Keratinocyte (primary cell): ENCODE results near the gene TECPR1. TPM values are rescaled to one million over a fixed set of nuclear protein-coding genes. Genes with fewer than 3 reads are reported as not detected.

Experiments
- DNase-seq: peaks from one replicate; pipeline ENCODE4 v3.0.0-alpha.2; 2011; ENCODE audit warnings: low read depth, missing footprints, low spot score
- FAIRE-seq: peaks from 2 replicates; lab custom pipeline; 2011; peaks lifted over from hg19 to GRCh38; lab: Jason Lieb, UNC
- H2AFZ ChIP-seq: 2 replicates; pipeline ENCODE4 v1.6.0; 2012; ENCODE audit warnings: low read length, control low read depth, inconsistent platforms; ENCODE audit not compliant: control insufficient read depth
- H3K27ac ChIP-seq: 2 replicates; pipeline ENCODE4 v1.5.1; 2011; ENCODE audit warnings: low read length; ENCODE audit not compliant: control insufficient read depth, insufficient read depth
- H3K27me3 ChIP-seq: 3 replicates; pipeline ENCODE4 v1.6.0; 2011; ENCODE audit warnings: low read length; ENCODE audit not compliant: control insufficient read depth, insufficient read depth; ENCODE audit errors: extremely low read depth
- H3K36me3 ChIP-seq, 2 experiments: 2 replicates in 1 of 2; 3 replicates in 1 of 2; pipeline ENCODE4 v1.5.1; 2011; ENCODE audit warnings: low read length in 2 of 2, mild to moderate bottlenecking in 1 of 2; ENCODE audit not compliant: control insufficient read depth in 2 of 2, insufficient read depth in 2 of 2; ENCODE audit errors: extremely low read depth in 1 of 2
- H3K4me1 ChIP-seq: 3 replicates; pipeline ENCODE4 v1.5.1; 2011; ENCODE audit warnings: low read length; ENCODE audit not compliant: control insufficient read depth, insufficient read depth; ENCODE audit errors: extremely low read depth
- H3K4me2 ChIP-seq: 3 replicates; pipeline ENCODE4 v1.6.0; 2011; ENCODE audit warnings: low read depth, low read length; ENCODE audit not compliant: control insufficient read depth, insufficient read depth; ENCODE audit errors: extremely low read depth
- H3K4me3 ChIP-seq, 3 experiments: fragments of 200-600 bp in 1 of 3; sonication (generic) in 1 of 3; 2 replicates in 2 of 3; 3 replicates in 1 of 3; pipeline ENCODE4 v1.5.1; 2011 to 2016; ENCODE audit warnings: low read length in 3 of 3, mild to moderate bottlenecking in 3 of 3, control low read depth in 2 of 3, inconsistent platforms in 1 of 3, low read depth in 1 of 3, mixed read lengths in 1 of 3, mixed run types in 1 of 3, moderate library complexity in 1 of 3; ENCODE audit not compliant: control insufficient read depth in 2 of 3, insufficient read depth in 2 of 3; ENCODE audit errors: extremely low read depth in 1 of 3
- H3K79me2 ChIP-seq: 2 replicates; pipeline ENCODE4 v1.6.0; 2012; ENCODE audit warnings: low read length; ENCODE audit not compliant: control insufficient read depth, insufficient read depth
- H3K9ac ChIP-seq: 3 replicates; pipeline ENCODE4 v1.6.0; 2011; ENCODE audit warnings: low read length; ENCODE audit not compliant: control insufficient read depth, insufficient read depth; ENCODE audit errors: extremely low read depth
- H3K9me1 ChIP-seq: 3 replicates; pipeline ENCODE4 v1.6.0; 2011; ENCODE audit warnings: low read length; ENCODE audit not compliant: control insufficient read depth, insufficient read depth; ENCODE audit errors: extremely low read depth
- H3K9me3 ChIP-seq: 2 replicates; pipeline ENCODE4 v1.5.1; 2012; ENCODE audit warnings: low read depth, low read length; ENCODE audit not compliant: control insufficient read depth
- H4K20me1 ChIP-seq: 3 replicates; pipeline ENCODE4 v1.6.0; 2011; ENCODE audit warnings: low read length; ENCODE audit not compliant: control insufficient read depth, insufficient read depth; ENCODE audit errors: extremely low read depth
- EZH2 ChIP-seq: IDR thresholded peaks from one replicate; pipeline ENCODE4 v1.6.1; 2012; ENCODE audit warnings: inconsistent platforms, mild to moderate bottlenecking, low read length, moderate library complexity
- dilution Hi-C: fragments of 300-500 bp; cut with MboI; formaldehyde crosslinking; loops from one replicate; pipeline ENCODE4 v1.7.0; 2020; ENCODE audit warnings: low sequenced_read_pairs; ENCODE audit not compliant: extremely low pct_ligation_motif_present
- polyA plus RNA-seq, 5 experiments: library from polyadenylated mRNA; depleted of rRNA in 3 of 5; stranded (reverse) in 3 of 5; stranded (forward) in 1 of 5; unstranded in 1 of 5; fragments of >200 nt; gene quantifications; 1 replicate in 1 of 5; 2 replicates in 3 of 5; 3 replicates in 1 of 5; pipeline versions ENCODE4 v1.2.1 to v1.2.3, GENCODE V29; 2011 to 2012; ENCODE audit warnings: missing spikeins in 2 of 5, low read depth in 1 of 5, low replicate concordance in 1 of 5
- TF ChIP-seq, protein P1 (sequence below), 3 experiments: IDR thresholded peaks in 1 of 3; conservative IDR thresholded peaks in 1 of 3; optimal IDR thresholded peaks in 1 of 3; 2 replicates in 2 of 3; 3 replicates in 1 of 3; pipeline versions ENCODE3 to v1.5.1; 2011; ENCODE audit warnings: low read length in 3 of 3, mild to moderate bottlenecking in 3 of 3, moderate library complexity in 2 of 3, control low read depth in 1 of 3, inconsistent platforms in 1 of 3; ENCODE audit not compliant: insufficient read depth in 2 of 3; ENCODE audit errors: extremely low read depth in 1 of 3

The TECPR1 gene
- polyA plus RNA-seq, 1 donor (not counting 4 experiments of a cell fraction or from before 2014, with no cell fraction given), result 2.4 TPM

- TF ChIP-seq EZH2, result no peak
- TF ChIP-seq, protein P1, sequence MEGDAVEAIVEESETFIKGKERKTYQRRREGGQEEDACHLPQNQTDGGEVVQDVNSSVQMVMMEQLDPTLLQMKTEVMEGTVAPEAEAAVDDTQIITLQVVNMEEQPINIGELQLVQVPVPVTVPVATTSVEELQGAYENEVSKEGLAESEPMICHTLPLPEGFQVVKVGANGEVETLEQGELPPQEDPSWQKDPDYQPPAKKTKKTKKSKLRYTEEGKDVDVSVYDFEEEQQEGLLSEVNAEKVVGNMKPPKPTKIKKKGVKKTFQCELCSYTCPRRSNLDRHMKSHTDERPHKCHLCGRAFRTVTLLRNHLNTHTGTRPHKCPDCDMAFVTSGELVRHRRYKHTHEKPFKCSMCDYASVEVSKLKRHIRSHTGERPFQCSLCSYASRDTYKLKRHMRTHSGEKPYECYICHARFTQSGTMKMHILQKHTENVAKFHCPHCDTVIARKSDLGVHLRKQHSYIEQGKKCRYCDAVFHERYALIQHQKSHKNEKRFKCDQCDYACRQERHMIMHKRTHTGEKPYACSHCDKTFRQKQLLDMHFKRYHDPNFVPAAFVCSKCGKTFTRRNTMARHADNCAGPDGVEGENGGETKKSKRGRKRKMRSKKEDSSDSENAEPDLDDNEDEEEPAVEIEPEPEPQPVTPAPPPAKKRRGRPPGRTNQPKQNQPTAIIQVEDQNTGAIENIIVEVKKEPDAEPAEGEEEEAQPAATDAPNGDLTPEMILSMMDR (optimal IDR thresholded peaks at IDR 0.05 in 1 of 3, IDR thresholded peaks at IDR 0.05 in 1 of 3, conservative IDR thresholded peaks at IDR 0.05 in 1 of 3; ENCODE audit: extremely low read depth in 1 of 3, insufficient read depth in 2 of 3, low read length in 3 of 3), result no peak
- dilution Hi-C loops, result no loop called here
- H3K9ac ChIP-seq, result no peak overlapping the region
- H3K9me3 ChIP-seq, result no peaks in the 10 kb centered on the region
- no peak overlapping the region for H3K4me2 ChIP-seq
- no peak for FAIRE-seq
- H3K27me3 ChIP-seq, result no peaks in the 10 kb centered on the region
- peaks cover 2% of the 10 kb centered on the region for H4K20me1 ChIP-seq
- H2AFZ ChIP-seq, result no peak overlapping the region
- no peak overlapping the region for H3K4me3 ChIP-seq
- no peaks in the 10 kb centered on the region for H3K4me1 ChIP-seq
- peaks cover 3% of the 10 kb centered on the region for H3K79me2 ChIP-seq
- no peak for DNase-seq
- H3K9me1 ChIP-seq, result no peaks in the 10 kb centered on the region
- peaks cover 0 to 27% of the 10 kb centered on the region in 2 experiments for H3K36me3 ChIP-seq
- H3K27ac ChIP-seq, result no peak overlapping the region
Observed at GRCh38 chr7:98193474-98194180, 58.4 kb downstream of the TECPR1 start.

- Histone ChIP-seq H3K9ac (no peak overlapping the region), H4K20me1 (peaks cover 2% of the 10 kb centered on the region), H3K79me2 (no peaks in the 10 kb centered on the region), H3K4me3 (no peak overlapping the region), H2AFZ (no peak overlapping the region), H3K4me2 (no peak overlapping the region), H3K9me3 (no peaks in the 10 kb centered on the region), H3K36me3 (peaks cover 0 to 27% of the 10 kb centered on the region in 2 experiments), H3K27ac (no peak overlapping the region), H3K27me3 (no peaks in the 10 kb centered on the region), H3K9me1 (no peaks in the 10 kb centered on the region), H3K4me1 (no peaks in the 10 kb centered on the region)
- DNase-seq, result no peak
- TF ChIP-seq, protein P1 (optimal IDR thresholded peaks at IDR 0.05 in 1 of 3, IDR thresholded peaks at IDR 0.05 in 1 of 3, conservative IDR thresholded peaks at IDR 0.05 in 1 of 3; ENCODE audit: extremely low read depth in 1 of 3, insufficient read depth in 2 of 3, low read length in 3 of 3), result no peak
- no peak for TF ChIP-seq EZH2
- FAIRE-seq, result no peak
- dilution Hi-C loops, result no loop called here
Observed at GRCh38 chr7:98192781-98193457, 59.1 kb downstream of the TECPR1 start.
